HG03159 (cell line): Measurements from ENCODE around the gene ADNP2.

Experiments
- ATAC-seq: cut with Tn5 transposase; IDR thresholded peaks from one replicate; pipeline ENCODE4 v1.9.1; 2021; ENCODE audit warnings: mild to moderate bottlenecking, moderate library complexity; ENCODE audit not compliant: unreplicated experiment

The ADNP2 gene

GRCh38 chr18:80108739-80109675, at the start of gene ADNP2:
ADNP2 (plus strand) TSS chr18:80109262; CDS start chr18:80117543, 8,281 bp downstream.
- peak; percentile 73 for ATAC-seq

GRCh38 chr18:80059945-80060344, 49.1 kb upstream of the ADNP2 start:
- ATAC-seq, result no peak

- ATAC-seq, result no peak
Measured at GRCh38 chr18:80065705-80066104, 43.4 kb upstream of the ADNP2 start.

DNA sequence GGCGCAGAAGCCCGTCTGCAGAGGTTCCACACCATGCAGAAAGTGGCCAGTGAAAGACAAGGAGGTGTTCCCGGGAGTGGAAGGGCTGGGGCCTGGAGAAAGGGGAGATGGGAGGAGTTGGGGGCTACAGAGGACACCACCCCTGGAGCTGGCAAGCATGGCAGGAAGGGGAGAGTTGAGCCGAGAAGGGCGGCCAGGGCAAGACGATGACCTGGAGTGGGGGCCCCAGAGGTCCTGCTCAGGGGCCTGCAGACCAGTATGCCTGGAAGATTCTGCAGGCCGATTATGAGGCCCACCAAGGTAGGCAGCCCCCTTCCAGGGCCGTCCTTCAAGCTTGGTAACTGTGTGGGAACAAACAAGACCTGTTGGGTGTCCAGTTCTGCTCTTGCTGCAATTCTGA, 41.7 kb upstream of the ADNP2 start:
- ATAC-seq, result no peak

GRCh38 chr18:80067897-80068296, 41.2 kb upstream of the ADNP2 start:
- ATAC-seq, result no peak

- no peak for ATAC-seq
Measured at GRCh38 chr18:80068571-80069272, 40.3 kb upstream of the ADNP2 start.

GRCh38 chr18:80070825-80071224, 38.2 kb upstream of the ADNP2 start:
- ATAC-seq, result no peak

DNA sequence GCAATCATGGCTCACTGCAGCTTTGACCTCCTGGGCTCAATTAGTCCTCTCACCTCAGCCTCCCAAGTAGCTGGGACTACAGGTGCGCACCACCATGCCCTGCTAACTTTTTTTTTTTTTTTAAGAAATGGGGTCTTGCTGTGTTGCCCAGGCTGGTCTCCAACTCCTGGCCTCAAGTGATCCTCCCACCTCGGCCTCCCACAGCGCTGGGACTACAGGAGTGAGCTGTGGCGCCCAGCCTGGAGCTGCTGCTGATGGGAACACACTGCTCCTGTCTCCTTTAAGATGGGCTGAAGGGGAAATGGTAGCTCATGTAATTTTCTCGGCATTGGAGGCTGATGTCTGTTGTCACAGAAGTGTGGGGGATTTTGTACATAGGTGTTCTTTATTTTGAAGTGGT, 34.9 kb upstream of the ADNP2 start:
- ATAC-seq, result no peak

DNA sequence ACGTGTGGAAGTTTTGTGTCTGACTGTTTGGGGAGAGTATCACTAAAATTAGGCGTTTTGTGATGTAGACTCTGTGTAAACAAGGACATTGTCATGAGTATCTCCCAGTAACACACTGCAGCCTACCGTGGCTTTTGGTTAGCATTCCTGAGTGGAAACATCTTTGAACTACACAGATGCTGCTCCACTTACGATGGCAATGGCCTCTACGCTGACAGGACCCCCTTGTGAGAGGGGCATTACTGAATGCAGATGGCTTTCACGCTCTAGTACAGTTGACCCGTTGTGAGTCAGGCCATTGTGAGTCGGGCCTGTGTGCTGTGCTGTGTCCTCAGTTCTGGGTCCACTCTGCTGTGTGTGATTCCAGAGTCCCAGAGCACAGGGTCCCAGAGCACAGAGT, 34.4 kb upstream of the ADNP2 start:
- no peak for ATAC-seq

GRCh38 chr18:80075940-80076339, 33.1 kb upstream of the ADNP2 start:
- ATAC-seq, result no peak

DNA sequence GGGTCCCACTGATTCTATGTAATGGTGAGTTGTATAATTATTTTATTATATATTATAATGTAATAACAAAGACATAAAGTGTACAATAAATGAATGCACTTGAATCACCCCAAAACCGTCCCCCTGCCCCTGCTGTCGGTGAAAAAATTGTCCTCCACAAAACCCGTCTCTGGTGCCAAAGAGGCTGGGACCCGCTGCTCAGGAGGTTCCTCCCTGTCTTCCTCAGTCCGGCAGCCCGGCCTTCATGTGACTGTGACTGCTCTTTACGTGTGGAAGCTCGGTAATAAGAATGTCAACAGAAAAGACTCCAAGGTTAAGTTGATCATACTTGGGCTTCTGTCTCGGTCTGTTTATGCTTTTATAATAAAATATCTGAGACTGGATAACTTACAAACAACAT, 32.7 kb upstream of the ADNP2 start:
- no peak for ATAC-seq

DNA sequence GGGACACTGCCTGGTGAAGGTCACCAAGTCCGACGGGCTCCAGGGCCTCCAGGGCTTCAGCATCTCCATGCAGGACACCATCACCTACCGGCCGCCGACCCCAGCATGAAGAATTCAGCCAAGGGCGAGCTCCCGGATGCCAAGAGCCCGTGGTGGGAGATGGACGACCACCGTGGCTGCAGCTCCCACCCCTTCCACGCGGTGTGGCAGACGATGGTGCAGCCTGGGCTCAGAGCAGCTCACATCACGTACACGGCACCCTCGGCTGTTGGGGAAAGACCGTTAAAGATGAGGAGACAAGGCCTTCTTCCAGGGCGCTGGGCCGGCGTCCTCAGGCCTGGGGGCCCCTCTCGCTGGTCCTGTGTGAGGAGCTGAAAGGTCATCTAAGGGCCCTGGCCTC, 31.2 kb upstream of the ADNP2 start:
- no peak for ATAC-seq

DNA sequence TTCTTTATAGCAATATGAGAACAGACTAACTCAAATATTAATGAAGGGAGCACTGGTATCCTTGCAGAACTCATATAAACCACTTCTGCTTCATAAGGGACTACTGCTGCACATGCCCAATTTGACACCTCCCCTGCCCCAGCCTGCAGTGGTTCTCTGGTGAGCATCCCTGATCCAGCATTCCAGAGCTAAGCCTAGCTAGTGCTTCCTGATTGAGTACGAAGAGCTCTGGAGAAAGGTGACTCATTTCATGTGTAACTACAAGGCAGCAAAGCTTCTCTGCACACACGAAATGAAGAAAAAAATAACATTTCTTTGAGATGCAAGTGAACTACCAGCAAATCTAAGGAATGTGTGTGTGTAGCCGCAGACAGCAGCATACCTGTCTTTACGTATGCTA, 22.8 kb upstream of the ADNP2 start:
- ATAC-seq, result no peak

GRCh38 chr18:80088036-80088435, 21.0 kb upstream of the ADNP2 start:
- ATAC-seq, result no peak

GRCh38 chr18:80088823-80089222, 20.2 kb upstream of the ADNP2 start:
- no peak for ATAC-seq

DNA sequence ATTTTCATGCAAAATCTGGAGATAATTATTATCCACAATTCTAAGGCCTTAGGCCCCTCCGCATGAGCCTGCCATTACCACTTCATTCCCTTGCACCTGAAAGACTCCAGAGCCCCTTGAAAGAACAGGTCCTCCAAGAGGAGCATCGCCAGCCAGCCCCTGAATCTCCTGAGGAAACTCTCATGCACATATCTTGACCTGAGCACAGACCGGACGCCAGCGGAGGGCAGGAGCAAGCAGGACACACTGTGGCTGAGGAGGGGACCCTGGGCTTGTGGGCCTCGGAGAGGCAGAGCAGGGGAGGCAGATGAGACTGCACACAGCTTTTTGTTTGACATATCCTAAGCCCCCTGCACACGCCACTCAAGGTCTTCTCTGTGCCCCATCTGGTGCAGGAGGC, 13.6 kb upstream of the ADNP2 start:
- no peak for ATAC-seq

DNA sequence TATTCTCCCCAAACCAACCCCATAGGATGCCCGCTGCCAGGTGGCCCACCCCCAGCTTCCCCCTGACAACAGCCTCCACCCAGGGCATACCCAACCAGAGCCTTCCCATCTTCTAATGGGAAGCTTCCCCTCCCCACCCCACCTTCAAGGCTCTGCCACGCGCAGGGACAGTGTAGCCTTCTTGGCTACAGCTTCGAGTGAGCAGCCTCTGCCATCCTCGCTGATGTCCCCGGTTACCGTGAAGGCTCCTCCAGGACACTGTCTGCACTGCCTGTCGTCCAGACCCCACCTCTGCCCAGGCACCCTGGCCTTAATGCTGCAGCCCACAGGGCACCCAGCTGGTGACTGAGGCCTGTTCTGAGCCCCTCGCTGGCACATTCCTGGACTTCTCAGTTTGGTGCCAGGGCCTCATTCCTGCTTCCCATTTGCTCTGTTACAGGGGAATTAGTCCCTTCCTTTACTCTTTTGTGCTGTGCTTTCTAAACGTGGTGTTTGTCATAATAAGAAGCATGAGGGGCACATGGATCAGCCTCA, 13.0 kb upstream of the ADNP2 start:
- no peak for ATAC-seq

GRCh38 chr18:80097201-80097600, 11.9 kb upstream of the ADNP2 start:
- no peak for ATAC-seq

DNA sequence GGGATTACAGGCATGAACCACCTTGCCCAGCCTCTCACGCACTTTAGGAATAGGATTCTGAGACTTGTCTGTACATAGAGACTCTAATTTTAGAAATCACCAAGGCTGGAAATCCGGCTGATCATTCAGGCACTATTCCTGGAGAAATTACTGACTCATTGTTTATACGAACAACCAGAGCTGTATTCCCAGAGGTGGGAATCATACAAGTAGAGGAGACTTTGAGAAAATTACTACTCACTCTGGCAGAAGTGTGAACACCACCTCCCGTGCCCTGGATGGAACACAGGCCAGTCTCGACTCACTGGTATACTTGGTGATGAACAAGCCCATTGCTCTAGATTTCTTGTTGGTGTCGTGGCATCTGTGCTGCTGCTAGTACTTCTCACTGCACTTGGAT, 5.8 kb upstream of the ADNP2 start:
- no peak for ATAC-seq

- no peak for ATAC-seq
Measured at GRCh38 chr18:80104364-80104779, 4.7 kb upstream of the ADNP2 start.

DNA sequence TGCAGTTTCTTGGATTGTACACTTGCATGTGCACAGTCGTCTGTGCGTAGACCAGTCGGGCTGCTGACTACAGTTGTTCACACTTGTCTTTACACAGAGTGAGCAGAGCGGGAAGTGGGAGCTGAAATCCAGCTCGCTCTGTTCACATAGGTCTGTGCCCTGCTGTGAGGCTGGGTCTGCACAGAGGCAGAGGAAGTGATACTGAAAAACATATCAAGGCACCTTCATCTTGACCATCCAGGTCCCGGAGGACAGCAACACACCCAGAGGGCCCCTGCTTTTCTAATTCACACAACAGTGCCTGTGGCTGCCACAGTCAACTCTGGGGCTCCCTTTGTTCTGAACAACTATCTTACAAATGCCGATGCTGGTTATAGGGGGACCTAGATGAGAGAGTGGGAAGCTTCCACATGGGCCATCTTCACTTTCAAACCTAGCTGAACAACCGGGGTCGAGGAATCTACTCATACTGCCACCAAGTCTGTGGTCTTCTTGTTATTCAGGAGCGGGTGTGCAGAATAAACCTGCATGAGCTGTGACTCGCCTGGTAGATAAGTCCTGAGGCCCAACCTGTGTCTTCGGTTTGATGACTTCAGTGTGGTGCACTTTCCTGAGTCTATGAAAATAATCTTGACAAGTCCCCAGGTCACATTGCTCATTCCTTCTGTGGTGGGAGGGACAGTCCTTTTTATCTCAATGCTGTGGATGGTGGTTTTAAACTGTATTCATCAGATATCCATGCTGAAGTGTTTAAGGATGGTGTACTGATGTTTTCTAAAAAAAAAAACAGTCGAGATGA, 3.5 kb upstream of the ADNP2 start:
- ATAC-seq, result peak; percentile 41
